Ovary (tissue), 9 donors: ENCODE results near the gene CTSW. TPM values are rescaled to one million over a fixed set of nuclear protein-coding genes. Genes with fewer than 3 reads are reported as not detected.

Experiments
- DNase-seq, 5 donors: peaks; one replicate each; pipeline ENCODE4 v3.0.0-alpha.2; 2019 to 2020
- H3K27ac ChIP-seq, 2 donors: fragments of 200-600 bp; one replicate each; pipeline versions ENCODE4 v1.5.1 to v1.8.0; 2019 to 2022
- H3K27me3 ChIP-seq: fragments of 200-600 bp; one replicate; pipeline ENCODE4 v1.8.0; 2022
- H3K36me3 ChIP-seq: fragments of 200-600 bp; sonication (generic); one replicate; pipeline ENCODE4 v1.5.1; 2019
- H3K4me1 ChIP-seq: one replicate; pipeline ENCODE4 v1.8.1; 2013; ENCODE audit warnings: mild to moderate bottlenecking, moderate library complexity; ENCODE audit not compliant: insufficient read depth
- H3K4me3 ChIP-seq: fragments of 200-600 bp; sonication (generic); one replicate; pipeline ENCODE4 v1.5.1; 2017
- H3K9me3 ChIP-seq, 2 donors: fragments of 200-600 bp in 1 of 2; sonication (generic) in 1 of 2; one replicate each; pipeline versions ENCODE4 v1.5.1 to v1.8.1; 2013 to 2019; ENCODE audit warnings: mild to moderate bottlenecking in 1 of 2, moderate library complexity in 1 of 2
- CTCF ChIP-seq, 3 donors: fragments of 450-650 bp in 2 of 3; fragments of 200-600 bp in 1 of 3; IDR thresholded peaks; one replicate each; pipeline versions ENCODE4 v1.5.1 to v1.8.0; 2016 to 2022; ENCODE audit warnings: antibody characterized with exemption in 3 of 3, mild to moderate bottlenecking in 1 of 3
- EP300 ChIP-seq: sonication (generic); formaldehyde crosslinking; IDR thresholded peaks from one replicate; pipeline ENCODE4 v1.6.1; 2017; ENCODE audit warnings: antibody characterized with exemption
- POLR2A ChIP-seq: fragments of 450-650 bp; IDR thresholded peaks from one replicate; pipeline ENCODE4 v1.6.1; 2017; ENCODE audit warnings: antibody characterized with exemption, mild to moderate bottlenecking, moderate library complexity
- WGBS, 3 donors: extraction: QIAGEN DNeasy Blood & Tissue Kit in 1 of 3; methylation state at CpG; one replicate each; pipeline versions ENCODE4 v1.1.5 to v1.1.7; 2013 to 2017; 5-methylcytosine and 5-hydroxymethylcytosine counted together
- intact Hi-C, 4 donors: fragments of 100-400 bp; cut with DNase I; formaldehyde crosslinking; loops; one replicate each; pipeline versions ENCODE4 v1.11.0 to v1.15.1; 2022 to 2023
- polyA plus RNA-seq, 2 donors: library from polyadenylated mRNA; stranded (reverse); fragments of 200-250 nt in 1 of 2; fragments of 350-450 nt in 1 of 2; fragmentation: Illumina TruSeq in 1 of 2; extraction: RNeasy Lipid Tissue Mini Kit (QIAGEN cat#74804) in 1 of 2; gene quantifications; one replicate each; pipeline ENCODE4 v1.2.3, GENCODE V29; 2013 to 2014
- total RNA-seq, 7 donors: library from RNA; depleted of rRNA in 2 of 7; stranded (reverse); fragments of >200 nt in 2 of 7; fragmentation: NEBNext Ultra II Directional in 3 of 7; extraction: Animal tissue kit (Norgen Biotek cat#: 25700) in 3 of 7; gene quantifications; one replicate each; pipeline versions ENCODE4 v1.1.0 to v1.2.4, GENCODE V29; 2016 to 2023
- donor health status: DM: no; HTN: no; CAD: no; lungs with moderate emphysema.
- donor health status: DM: no; HTN: no; CAD: no.
- donor health status: Bipolar disorder and iron deficiency.
- donor health status: DM: yes; HTN: yes; CAD: no.
- donor health status: DM: no; HTN: no; CAD: no.
- donor health status: DM: yes; HTN: yes; CAD: no.

CTSW gene
- total and polyA plus RNA-seq, 9 donors = 0.30 to 1.3 (median 0.81) TPM

GRCh38 chr11:65849771-65850216 lies 29.8 kb upstream of the CTSW start:
- Histone ChIP-seq H3K27ac (no peak overlapping the region), H3K27me3 (no peaks in the 10 kb centered on the region), H3K36me3 (no peaks in the 10 kb centered on the region), H3K4me1 (peaks cover 1% of the 10 kb centered on the region), H3K4me3 (no peak overlapping the region), H3K9me3 (no peaks in the 10 kb centered on the region)
- no peak for DNase-seq
- intact Hi-C loops = no loop called here
- WGBS, 3 donors = 17 to 27% (median 22%) methylated on average over 16 of the region's 16 CpGs
- TF ChIP-seq CTCF (IDR thresholded peaks at IDR 0.05) = no peak
- TF ChIP-seq EP300 = no peak
- TF ChIP-seq POLR2A = no peak

GRCh38 chr11:65850217-65851082 lies 29.2 kb upstream of the CTSW start:
- Histone ChIP-seq H3K4me3 (no peak overlapping the region), H3K4me1 (peaks cover 1% of the 10 kb centered on the region), H3K9me3 (no peaks in the 10 kb centered on the region), H3K36me3 (no peaks in the 10 kb centered on the region), H3K27ac (no peak overlapping the region), H3K27me3 (no peaks in the 10 kb centered on the region)
- peak in 2 of 5 donors; percentile 19 to 32 for DNase-seq
- 47 to 60% (median 50%) methylated on average over 20 of the region's 20 CpGs for WGBS, 3 donors
- TF ChIP-seq CTCF (IDR thresholded peaks at IDR 0.05) (no peak), POLR2A (no peak), EP300 (no peak)
- intact Hi-C loops = no loop called here

GRCh38 chr11:65851083-65851579 lies 28.5 kb upstream of the CTSW start:
- no peak for TF ChIP-seq CTCF (IDR thresholded peaks at IDR 0.05)
- no peak for TF ChIP-seq POLR2A
- TF ChIP-seq EP300 = no peak
- WGBS, 3 donors = 84 to 90% (median 87%) methylated on average over 13 to 14 of the region's 14 CpGs
- peak in 1 of 5 donors; percentile 30 for DNase-seq
- Histone ChIP-seq H3K27me3 (no peaks in the 10 kb centered on the region), H3K9me3 (no peaks in the 10 kb centered on the region), H3K4me3 (no peak overlapping the region), H3K36me3 (no peaks in the 10 kb centered on the region), H3K27ac (no peak overlapping the region), H3K4me1 (peaks cover 2% of the 10 kb centered on the region)
- intact Hi-C loops = no loop called here

- no peak overlapping the region for H3K27ac ChIP-seq
- no peaks in the 10 kb centered on the region for H3K36me3 ChIP-seq
- no peaks in the 10 kb centered on the region for H3K27me3 ChIP-seq
- WGBS, 3 donors = 84 to 88% (median 86%) methylated on average over 10 of the region's 10 CpGs
- intact Hi-C loops = no loop called here
- peaks cover 5% of the 10 kb centered on the region for H3K4me1 ChIP-seq
- no peak for TF ChIP-seq CTCF (IDR thresholded peaks at IDR 0.05)
- TF ChIP-seq POLR2A = no peak
- no peak for TF ChIP-seq EP300
- H3K4me3 ChIP-seq = no peak overlapping the region
- peak in 1 of 5 donors; percentile 36 for DNase-seq
- H3K9me3 ChIP-seq = no peaks in the 10 kb centered on the region
Observed at GRCh38 chr11:65851811-65852507, 27.7 kb upstream of the CTSW start.
